HFFc6 (cell line): ENCODE results near the gene REC114. TPM values are rescaled to one million over a fixed set of nuclear protein-coding genes. Genes with fewer than 3 reads are reported as not detected.
"Not testable (repeated sequence)": the region's sequence is repeated elsewhere in the genome, so short reads cannot be mapped to it uniquely, and the experiment has no call there.

Source experiments
- DNase-seq: peaks from one replicate; pipeline ENCODE4 v3.0.0-alpha.2; 2018
- H3K27ac Mint-ChIP-seq: 2 replicates; pipeline ENCODE4 v1.8.0; 2020; ENCODE audit warnings: mild to moderate bottlenecking, mixed read lengths
- H3K27me3 Mint-ChIP-seq: 2 replicates; pipeline ENCODE4 v1.8.0; 2021; ENCODE audit warnings: mild to moderate bottlenecking, moderate library complexity, mixed read lengths; ENCODE audit not compliant: insufficient read depth
- H3K36me3 Mint-ChIP-seq: 2 replicates; pipeline ENCODE4 v1.8.0; 2021; ENCODE audit warnings: low read depth, mixed read lengths
- H3K4me1 Mint-ChIP-seq: 2 replicates; pipeline ENCODE4 v1.8.0; 2020; ENCODE audit warnings: low read depth, mixed read lengths
- H3K4me3 Mint-ChIP-seq: 2 replicates; pipeline ENCODE4 v1.8.0; 2020; ENCODE audit warnings: mild to moderate bottlenecking, moderate library complexity, mixed read lengths
- H3K9me3 Mint-ChIP-seq: 2 replicates; pipeline ENCODE4 v1.8.0; 2020; ENCODE audit warnings: mild to moderate bottlenecking, mixed read lengths
- total RNA-seq, 6 experiments: library from RNA; stranded (reverse); fragmentation: NEBNext Ultra II Directional; extraction: Animal tissue kit (Norgen Biotek cat#: 25700); gene quantifications; 2 replicates in 1 of 6; 3 replicates in 5 of 6; pipeline ENCODE4 v1.2.3, GENCODE V29; 2021
- TF ChIP-seq, protein P1 (sequence below): fragments of 200-600 bp; sonication (generic); IDR thresholded peaks from 2 replicates; pipeline ENCODE4 v1.5.0; 2021; ENCODE audit warnings: antibody characterized with exemption, mild to moderate bottlenecking

Gene REC114
- total RNA-seq, 6 experiments from 2014 or later, result not detected

DNA sequence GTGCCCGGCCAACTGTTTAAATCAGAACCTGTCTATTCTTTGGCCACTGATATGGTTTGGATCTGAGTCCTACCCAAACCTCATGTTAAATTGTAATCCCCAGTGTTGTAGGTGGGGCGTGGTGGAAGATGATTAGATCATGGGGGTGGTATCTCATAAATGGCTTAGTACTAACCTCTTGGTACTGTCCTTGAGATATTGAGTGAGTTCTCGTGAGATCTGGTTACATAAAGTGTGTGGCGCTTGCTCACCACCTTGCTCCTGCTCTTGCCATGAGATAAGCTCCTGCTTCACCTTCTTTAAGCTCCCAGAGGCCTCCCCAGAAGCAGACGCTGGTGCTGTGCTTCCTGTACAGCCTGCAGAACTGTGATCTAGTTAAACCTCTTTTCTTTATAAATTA, 42.4 kb downstream of the REC114 start:
- H3K27ac Mint-ChIP-seq, result no peak overlapping the region
- no peak for DNase-seq
- TF ChIP-seq, protein P1, sequence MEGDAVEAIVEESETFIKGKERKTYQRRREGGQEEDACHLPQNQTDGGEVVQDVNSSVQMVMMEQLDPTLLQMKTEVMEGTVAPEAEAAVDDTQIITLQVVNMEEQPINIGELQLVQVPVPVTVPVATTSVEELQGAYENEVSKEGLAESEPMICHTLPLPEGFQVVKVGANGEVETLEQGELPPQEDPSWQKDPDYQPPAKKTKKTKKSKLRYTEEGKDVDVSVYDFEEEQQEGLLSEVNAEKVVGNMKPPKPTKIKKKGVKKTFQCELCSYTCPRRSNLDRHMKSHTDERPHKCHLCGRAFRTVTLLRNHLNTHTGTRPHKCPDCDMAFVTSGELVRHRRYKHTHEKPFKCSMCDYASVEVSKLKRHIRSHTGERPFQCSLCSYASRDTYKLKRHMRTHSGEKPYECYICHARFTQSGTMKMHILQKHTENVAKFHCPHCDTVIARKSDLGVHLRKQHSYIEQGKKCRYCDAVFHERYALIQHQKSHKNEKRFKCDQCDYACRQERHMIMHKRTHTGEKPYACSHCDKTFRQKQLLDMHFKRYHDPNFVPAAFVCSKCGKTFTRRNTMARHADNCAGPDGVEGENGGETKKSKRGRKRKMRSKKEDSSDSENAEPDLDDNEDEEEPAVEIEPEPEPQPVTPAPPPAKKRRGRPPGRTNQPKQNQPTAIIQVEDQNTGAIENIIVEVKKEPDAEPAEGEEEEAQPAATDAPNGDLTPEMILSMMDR, result no peak

GRCh38 chr15:73485885-73486284, 42.9 kb downstream of the REC114 start:
- DNase-seq, H3K4me3 Mint-ChIP-seq, H3K4me1 Mint-ChIP-seq, H3K27me3 Mint-ChIP-seq, H3K36me3 Mint-ChIP-seq, H3K9me3 Mint-ChIP-seq, H3K27ac Mint-ChIP-seq: not testable (repeated sequence)

More for the DNA sequence above, 42.4 kb downstream of the REC114 start:
- no peaks in the 10 kb centered on the region for H3K36me3 Mint-ChIP-seq
- no peaks in the 10 kb centered on the region for H3K4me1 Mint-ChIP-seq
- H3K27me3 Mint-ChIP-seq, result peaks cover 3% of the 10 kb centered on the region; the same call in 1 of the 2 replicates
- no peak overlapping the region for H3K4me3 Mint-ChIP-seq
- no peaks in the 10 kb centered on the region for H3K9me3 Mint-ChIP-seq

DNA sequence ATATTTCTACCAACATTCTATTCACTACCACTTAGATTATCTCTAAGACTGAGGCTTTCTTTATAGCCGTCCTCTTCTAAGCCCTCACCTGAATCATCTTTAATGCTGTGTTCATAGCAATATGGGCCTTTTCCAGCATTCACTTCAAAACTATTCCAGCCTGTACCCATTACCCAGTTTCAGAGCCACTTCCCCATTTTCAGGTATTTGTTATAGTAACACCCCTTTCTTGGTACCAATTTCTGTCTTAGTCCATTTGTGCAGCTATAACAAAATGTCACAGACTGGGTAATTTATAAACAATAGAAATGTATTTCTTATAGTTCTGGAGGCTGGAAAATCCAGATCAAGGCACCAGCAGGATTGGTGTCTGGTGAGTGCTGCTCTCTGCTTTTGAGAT, 45.7 kb downstream of the REC114 start:
- Mint-ChIP-seq H3K4me1 (no peaks in the 10 kb centered on the region), H3K27ac (no peak overlapping the region), H3K9me3 (no peaks in the 10 kb centered on the region), H3K4me3 (no peak overlapping the region), H3K27me3 (peaks cover 3% of the 10 kb centered on the region; the same call in 1 of the 2 replicates), H3K36me3 (no peaks in the 10 kb centered on the region)
- TF ChIP-seq, protein P1, result no peak
- DNase-seq, result no peak

- TF ChIP-seq, protein P1, result no peak
- Mint-ChIP-seq H3K4me1 (no peaks in the 10 kb centered on the region), H3K9me3 (no peaks in the 10 kb centered on the region), H3K27ac (no peak overlapping the region), H3K27me3 (peaks cover 9% of the 10 kb centered on the region), H3K36me3 (no peaks in the 10 kb centered on the region), H3K4me3 (no peak overlapping the region)
- DNase-seq, result no peak
Measured at GRCh38 chr15:73493922-73494321, 51.0 kb downstream of the REC114 start.

GRCh38 chr15:73495181-73495580, 52.2 kb downstream of the REC114 start:
- no peaks in the 10 kb centered on the region for H3K4me1 Mint-ChIP-seq
- no peaks in the 10 kb centered on the region for H3K36me3 Mint-ChIP-seq
- H3K27ac Mint-ChIP-seq, result no peak overlapping the region
- H3K27me3 Mint-ChIP-seq, result peaks cover 9% of the 10 kb centered on the region
- H3K4me3 Mint-ChIP-seq, result no peak overlapping the region
- no peaks in the 10 kb centered on the region for H3K9me3 Mint-ChIP-seq
- TF ChIP-seq, protein P1, result no peak
- DNase-seq, result no peak

- no peak overlapping the region for H3K4me3 Mint-ChIP-seq
- no peaks in the 10 kb centered on the region for H3K4me1 Mint-ChIP-seq
- H3K36me3 Mint-ChIP-seq, result no peaks in the 10 kb centered on the region
- H3K27me3 Mint-ChIP-seq, result peaks cover 6% of the 10 kb centered on the region
- TF ChIP-seq, protein P1, result no peak
- no peak for DNase-seq
- no peak overlapping the region for H3K27ac Mint-ChIP-seq
- H3K9me3 Mint-ChIP-seq, result no peaks in the 10 kb centered on the region
Measured at GRCh38 chr15:73500696-73501095, 57.7 kb downstream of the REC114 start.
